A549 (cell line): ENCODE data around the gene MRPL51.

Experiments
- CTCF ChIP-seq: fragments of >200 bp; sonication (Bioruptor Twin); formaldehyde crosslinking; IDR thresholded peaks from 3 replicates; pipeline ENCODE4 v1.5.1; 2016
- HOXB13 ChIP-seq: fragments of 250-450 bp; sonication (Bioruptor Pico); IDR thresholded peaks from 2 replicates; pipeline ENCODE4 v1.5.0; 2020; ENCODE audit warnings: low read depth, mild to moderate bottlenecking, moderate library complexity
- MAZ ChIP-seq: fragments of 150-350 bp; IDR thresholded peaks from 2 replicates; pipeline ENCODE4 v1.6.1; 2014; ENCODE audit warnings: antibody characterized with exemption, low read depth, low read length, borderline replicate concordance
- RFX5 ChIP-seq: fragments of 450-650 bp; IDR thresholded peaks from 2 replicates; pipeline ENCODE4 v1.7.1; 2014; ENCODE audit warnings: antibody characterized with exemption, mild to moderate bottlenecking, moderate library complexity
- USF2 ChIP-seq: fragments of 450-650 bp; IDR thresholded peaks from 2 replicates; pipeline ENCODE4 v1.6.1; 2014; ENCODE audit warnings: antibody characterized with exemption

- TF ChIP-seq HOXB13 (no peak), MAZ (no peak), CTCF (no peak), RFX5 (no peak), USF2 (no peak)
These were observed 29.1 kb upstream of the MRPL51 start for GRCh38 chr12:6522193-6522592.
